ENCODE results near the gene TCF3.

The TCF3 gene

GRCh38 chr19:1610579-1610978 is 41.8 kb downstream of the TCF3 start:
- H3K36me3 Mint-ChIP-seq (ENCODE audit: low read depth) = peaks cover 25% of the 10 kb centered on the region
- no peak for TF ChIP-seq CTCF (IDR thresholded peaks at IDR 0.05; ENCODE audit: unreplicated experiment in 3 of 3)
- no peaks in the 10 kb centered on the region for H3K27me3 Mint-ChIP-seq (ENCODE audit: low read depth)
- no peak overlapping the region for H3K27ac Mint-ChIP-seq
- no peaks in the 10 kb centered on the region for H3K4me1 Mint-ChIP-seq
- H3K9me3 Mint-ChIP-seq = no peaks in the 10 kb centered on the region
- no peak overlapping the region for H3K4me3 Mint-ChIP-seq

- no peak for TF ChIP-seq CTCF (IDR thresholded peaks at IDR 0.05; ENCODE audit: unreplicated experiment in 3 of 3)
- H3K36me3 Mint-ChIP-seq (ENCODE audit: low read depth) = peaks cover 21% of the 10 kb centered on the region
- H3K4me3 Mint-ChIP-seq = no peak overlapping the region
- no peaks in the 10 kb centered on the region for H3K9me3 Mint-ChIP-seq
- no peak overlapping the region for H3K27ac Mint-ChIP-seq
- H3K27me3 Mint-ChIP-seq (ENCODE audit: low read depth) = no peaks in the 10 kb centered on the region
- no peaks in the 10 kb centered on the region for H3K4me1 Mint-ChIP-seq
Measured at GRCh38 chr19:1609680-1610474, 42.5 kb downstream of the TCF3 start.

- H3K4me3 Mint-ChIP-seq = no peak overlapping the region
- TF ChIP-seq CTCF (IDR thresholded peaks at IDR 0.05; ENCODE audit: unreplicated experiment in 3 of 3) = no peak
- H3K27me3 Mint-ChIP-seq (ENCODE audit: low read depth) = no peaks in the 10 kb centered on the region
- no peaks in the 10 kb centered on the region for H3K9me3 Mint-ChIP-seq
- no peak overlapping the region for H3K27ac Mint-ChIP-seq
- peaks cover 13% of the 10 kb centered on the region for H3K36me3 Mint-ChIP-seq (ENCODE audit: low read depth)
- H3K4me1 Mint-ChIP-seq = no peaks in the 10 kb centered on the region
Measured at GRCh38 chr19:1609103-1609396, 43.4 kb downstream of the TCF3 start.

- Mint-ChIP-seq H3K36me3 (ENCODE audit: low read depth) (peaks cover 13% of the 10 kb centered on the region), H3K4me1 (no peaks in the 10 kb centered on the region), H3K27ac (no peak overlapping the region), H3K4me3 (peak overlapping the region in 1 of 3 experiments; percentile 29), H3K27me3 (ENCODE audit: low read depth) (no peaks in the 10 kb centered on the region), H3K9me3 (no peaks in the 10 kb centered on the region)
- TF ChIP-seq CTCF (IDR thresholded peaks at IDR 0.05; ENCODE audit: unreplicated experiment in 3 of 3) = no peak
Measured at GRCh38 chr19:1608359-1609102, 43.9 kb downstream of the TCF3 start.

- H3K4me3 Mint-ChIP-seq = peak overlapping the region; percentile 90 to 93 (median 91)
- H3K27me3 Mint-ChIP-seq (ENCODE audit: low read depth) = no peaks in the 10 kb centered on the region
- no peaks in the 10 kb centered on the region for H3K9me3 Mint-ChIP-seq
- H3K36me3 Mint-ChIP-seq (ENCODE audit: low read depth) = peaks cover 13% of the 10 kb centered on the region
- no peaks in the 10 kb centered on the region for H3K4me1 Mint-ChIP-seq
- peak overlapping the region; percentile 93 to 99 (median 98) for H3K27ac Mint-ChIP-seq
- no peak for TF ChIP-seq CTCF (IDR thresholded peaks at IDR 0.05; ENCODE audit: unreplicated experiment in 3 of 3)
Measured at GRCh38 chr19:1606138-1606651, 46.2 kb downstream of the TCF3 start.

Measured in nephron (organoid).